BE2C (cell line): ENCODE results near the gene ZFPM1.
A peak's percentile ranks its signal among the peaks of the same experiment; 100 is the strongest.

ENCODE experiments used
- DNase-seq: peaks from one replicate; pipeline ENCODE4 v3.0.0-alpha.2; 2020
- H3K27me3 ChIP-seq: fragments of 250-450 bp; sonication (Bioruptor Pico); 2 replicates; pipeline ENCODE4 v1.5.1; 2020; ENCODE audit warnings: mild to moderate bottlenecking
- H3K36me3 ChIP-seq: fragments of 250-450 bp; sonication (Bioruptor Pico); 2 replicates; pipeline ENCODE4 v1.5.1; 2020; ENCODE audit warnings: mild to moderate bottlenecking
- H3K4me1 ChIP-seq: fragments of 250-450 bp; sonication (Bioruptor Pico); 2 replicates; pipeline ENCODE4 v1.5.1; 2020
- H3K4me3 ChIP-seq: 2 replicates; pipeline ENCODE4 v1.5.1; 2011; ENCODE audit warnings: low read depth, low read length
- H3K9me3 ChIP-seq: fragments of 250-450 bp; sonication (Bioruptor Pico); 2 replicates; pipeline ENCODE4 v1.5.1; 2020
- CTCF ChIP-seq: IDR thresholded peaks from 2 replicates; pipeline ENCODE4 v1.5.1; 2012; ENCODE audit warnings: mild to moderate bottlenecking, low read depth, low read length

The ZFPM1 gene

GRCh38 chr16:88428156-88428555 is 24.9 kb upstream of the ZFPM1 start:
- TF ChIP-seq CTCF, result no peak
- no peaks in the 10 kb centered on the region for H3K36me3 ChIP-seq
- H3K9me3 ChIP-seq, result no peaks in the 10 kb centered on the region
- DNase-seq, result no peak
- H3K4me3 ChIP-seq, result no peak overlapping the region
- H3K27me3 ChIP-seq, result no peaks in the 10 kb centered on the region
- no peaks in the 10 kb centered on the region for H3K4me1 ChIP-seq

GRCh38 chr16:88428616-88429386 is 24.3 kb upstream of the ZFPM1 start:
- Histone ChIP-seq H3K4me3 (no peak overlapping the region), H3K4me1 (no peaks in the 10 kb centered on the region), H3K27me3 (no peaks in the 10 kb centered on the region), H3K36me3 (no peaks in the 10 kb centered on the region), H3K9me3 (no peaks in the 10 kb centered on the region)
- TF ChIP-seq CTCF, result 0 out of 2 replicates have a peak, but pooled peaks have one; percentile 2
- DNase-seq, result no peak

GRCh38 chr16:88429387-88430184 is 23.5 kb upstream of the ZFPM1 start:
- H3K27me3 ChIP-seq, result no peaks in the 10 kb centered on the region
- H3K4me3 ChIP-seq, result no peak overlapping the region

GRCh38 chr16:88430185-88430523 is 22.9 kb upstream of the ZFPM1 start:
- TF ChIP-seq CTCF, result no peak
- DNase-seq, result no peak
- no peaks in the 10 kb centered on the region for H3K4me1 ChIP-seq
- no peaks in the 10 kb centered on the region for H3K9me3 ChIP-seq
- no peaks in the 10 kb centered on the region for H3K36me3 ChIP-seq
- H3K27me3 ChIP-seq, result no peaks in the 10 kb centered on the region
- H3K4me3 ChIP-seq, result no peak overlapping the region

More at GRCh38 chr16:88429387-88430184, 23.5 kb upstream of the ZFPM1 start:
- no peaks in the 10 kb centered on the region for H3K36me3 ChIP-seq
- DNase-seq, result no peak
- no peak for TF ChIP-seq CTCF
- no peaks in the 10 kb centered on the region for H3K4me1 ChIP-seq
- H3K9me3 ChIP-seq, result no peaks in the 10 kb centered on the region

GRCh38 chr16:88430524-88431446 is 22.3 kb upstream of the ZFPM1 start:
- Histone ChIP-seq H3K9me3 (no peaks in the 10 kb centered on the region), H3K4me1 (no peaks in the 10 kb centered on the region), H3K27me3 (no peaks in the 10 kb centered on the region), H3K36me3 (no peaks in the 10 kb centered on the region), H3K4me3 (no peak overlapping the region)
- no peak for DNase-seq
- no peak for TF ChIP-seq CTCF
